ENCODE data around the gene SPO11.

SPO11 gene

DNA sequence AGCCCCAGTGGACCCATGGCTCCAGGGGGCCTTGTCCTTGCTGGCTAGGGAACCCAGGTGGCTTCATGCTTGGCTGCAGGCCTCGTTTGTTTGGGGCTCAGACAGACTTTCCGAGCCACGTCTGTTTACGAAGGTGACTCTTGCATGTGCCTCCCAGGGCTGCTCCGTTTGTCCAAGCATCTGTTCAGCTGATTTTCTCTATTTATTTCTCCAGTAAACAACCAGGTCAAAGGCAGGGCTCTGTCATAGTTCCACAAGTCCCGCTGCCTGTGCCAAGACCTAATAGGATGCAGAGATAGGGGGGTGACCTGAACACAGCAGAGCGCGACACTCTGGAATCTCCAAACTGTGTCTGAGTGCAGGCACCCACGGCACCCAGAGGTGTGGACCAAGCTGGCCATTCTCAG is 12.8 kb upstream of the SPO11 start:
- Histone ChIP-seq H3K27me3 (ENCODE audit: insufficient read depth, poor library complexity, severe bottlenecking) (no peaks in the 10 kb centered on the region), H3K27ac (replicated peaks) (no peak overlapping the region), H3K4me3 (replicated peaks; ENCODE audit: insufficient read depth, low read length) (no peak overlapping the region)
- DNase-seq (ENCODE audit: low read depth in 1 of 2, low spot score in 1 of 2): no peak
- TF ChIP-seq, protein P1, sequence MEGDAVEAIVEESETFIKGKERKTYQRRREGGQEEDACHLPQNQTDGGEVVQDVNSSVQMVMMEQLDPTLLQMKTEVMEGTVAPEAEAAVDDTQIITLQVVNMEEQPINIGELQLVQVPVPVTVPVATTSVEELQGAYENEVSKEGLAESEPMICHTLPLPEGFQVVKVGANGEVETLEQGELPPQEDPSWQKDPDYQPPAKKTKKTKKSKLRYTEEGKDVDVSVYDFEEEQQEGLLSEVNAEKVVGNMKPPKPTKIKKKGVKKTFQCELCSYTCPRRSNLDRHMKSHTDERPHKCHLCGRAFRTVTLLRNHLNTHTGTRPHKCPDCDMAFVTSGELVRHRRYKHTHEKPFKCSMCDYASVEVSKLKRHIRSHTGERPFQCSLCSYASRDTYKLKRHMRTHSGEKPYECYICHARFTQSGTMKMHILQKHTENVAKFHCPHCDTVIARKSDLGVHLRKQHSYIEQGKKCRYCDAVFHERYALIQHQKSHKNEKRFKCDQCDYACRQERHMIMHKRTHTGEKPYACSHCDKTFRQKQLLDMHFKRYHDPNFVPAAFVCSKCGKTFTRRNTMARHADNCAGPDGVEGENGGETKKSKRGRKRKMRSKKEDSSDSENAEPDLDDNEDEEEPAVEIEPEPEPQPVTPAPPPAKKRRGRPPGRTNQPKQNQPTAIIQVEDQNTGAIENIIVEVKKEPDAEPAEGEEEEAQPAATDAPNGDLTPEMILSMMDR (IDR thresholded peaks at IDR 0.05; ENCODE audit: insufficient read depth, low read length): no peak
- no peak for TF ChIP-seq POLR2AphosphoS5 (IDR thresholded peaks at IDR 0.05; ENCODE audit: low read depth)
- TF ChIP-seq, protein P2, sequence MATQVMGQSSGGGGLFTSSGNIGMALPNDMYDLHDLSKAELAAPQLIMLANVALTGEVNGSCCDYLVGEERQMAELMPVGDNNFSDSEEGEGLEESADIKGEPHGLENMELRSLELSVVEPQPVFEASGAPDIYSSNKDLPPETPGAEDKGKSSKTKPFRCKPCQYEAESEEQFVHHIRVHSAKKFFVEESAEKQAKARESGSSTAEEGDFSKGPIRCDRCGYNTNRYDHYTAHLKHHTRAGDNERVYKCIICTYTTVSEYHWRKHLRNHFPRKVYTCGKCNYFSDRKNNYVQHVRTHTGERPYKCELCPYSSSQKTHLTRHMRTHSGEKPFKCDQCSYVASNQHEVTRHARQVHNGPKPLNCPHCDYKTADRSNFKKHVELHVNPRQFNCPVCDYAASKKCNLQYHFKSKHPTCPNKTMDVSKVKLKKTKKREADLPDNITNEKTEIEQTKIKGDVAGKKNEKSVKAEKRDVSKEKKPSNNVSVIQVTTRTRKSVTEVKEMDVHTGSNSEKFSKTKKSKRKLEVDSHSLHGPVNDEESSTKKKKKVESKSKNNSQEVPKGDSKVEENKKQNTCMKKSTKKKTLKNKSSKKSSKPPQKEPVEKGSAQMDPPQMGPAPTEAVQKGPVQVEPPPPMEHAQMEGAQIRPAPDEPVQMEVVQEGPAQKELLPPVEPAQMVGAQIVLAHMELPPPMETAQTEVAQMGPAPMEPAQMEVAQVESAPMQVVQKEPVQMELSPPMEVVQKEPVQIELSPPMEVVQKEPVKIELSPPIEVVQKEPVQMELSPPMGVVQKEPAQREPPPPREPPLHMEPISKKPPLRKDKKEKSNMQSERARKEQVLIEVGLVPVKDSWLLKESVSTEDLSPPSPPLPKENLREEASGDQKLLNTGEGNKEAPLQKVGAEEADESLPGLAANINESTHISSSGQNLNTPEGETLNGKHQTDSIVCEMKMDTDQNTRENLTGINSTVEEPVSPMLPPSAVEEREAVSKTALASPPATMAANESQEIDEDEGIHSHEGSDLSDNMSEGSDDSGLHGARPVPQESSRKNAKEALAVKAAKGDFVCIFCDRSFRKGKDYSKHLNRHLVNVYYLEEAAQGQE (IDR thresholded peaks at IDR 0.05; ENCODE audit: insufficient replicate concordance, low read depth): no peak
- no peak for TF ChIP-seq SPI1 (IDR thresholded peaks at IDR 0.05; ENCODE audit: borderline replicate concordance, low read depth)
- TF ChIP-seq GABPA (IDR thresholded peaks at IDR 0.05; ENCODE audit: low read depth): no peak

DNA sequence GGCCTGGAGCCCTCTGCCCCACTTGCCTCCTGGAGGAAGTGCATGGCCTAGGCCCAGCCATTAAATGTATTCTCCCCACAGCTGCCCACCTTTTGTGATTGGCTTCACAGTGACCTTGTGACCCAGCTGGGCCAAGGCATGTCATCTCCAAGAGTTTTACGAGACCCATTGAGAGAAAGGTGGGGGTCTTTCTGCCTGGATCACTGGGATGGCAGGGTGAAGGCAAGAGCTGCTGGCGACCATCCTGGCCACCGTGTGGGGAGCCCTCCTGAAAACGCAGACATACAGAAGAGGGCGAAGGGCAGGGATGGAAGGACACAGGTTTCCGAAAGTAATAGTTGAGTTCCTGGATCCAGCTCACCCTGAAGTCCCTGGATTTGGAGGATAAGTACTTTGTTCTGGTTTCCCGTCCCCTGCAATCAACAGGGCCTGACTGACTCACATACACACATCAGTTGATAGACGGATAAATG is 12.3 kb upstream of the SPO11 start:
- Histone ChIP-seq H3K27ac (replicated peaks) (no peak overlapping the region), H3K27me3 (ENCODE audit: insufficient read depth, poor library complexity, severe bottlenecking) (no peaks in the 10 kb centered on the region), H3K4me3 (replicated peaks; ENCODE audit: insufficient read depth, low read length) (no peak overlapping the region)
- no peak for DNase-seq (ENCODE audit: low read depth in 1 of 2, low spot score in 1 of 2)
- TF ChIP-seq, protein P2 (IDR thresholded peaks at IDR 0.05; ENCODE audit: insufficient replicate concordance, low read depth): no peak
- TF ChIP-seq POLR2AphosphoS5 (IDR thresholded peaks at IDR 0.05; ENCODE audit: low read depth) (no peak), GABPA (IDR thresholded peaks at IDR 0.05; ENCODE audit: low read depth) (no peak), SPI1 (IDR thresholded peaks at IDR 0.05; ENCODE audit: borderline replicate concordance, low read depth) (no peak)
- TF ChIP-seq, protein P1 (IDR thresholded peaks at IDR 0.05; ENCODE audit: insufficient read depth, low read length): no peak

DNA sequence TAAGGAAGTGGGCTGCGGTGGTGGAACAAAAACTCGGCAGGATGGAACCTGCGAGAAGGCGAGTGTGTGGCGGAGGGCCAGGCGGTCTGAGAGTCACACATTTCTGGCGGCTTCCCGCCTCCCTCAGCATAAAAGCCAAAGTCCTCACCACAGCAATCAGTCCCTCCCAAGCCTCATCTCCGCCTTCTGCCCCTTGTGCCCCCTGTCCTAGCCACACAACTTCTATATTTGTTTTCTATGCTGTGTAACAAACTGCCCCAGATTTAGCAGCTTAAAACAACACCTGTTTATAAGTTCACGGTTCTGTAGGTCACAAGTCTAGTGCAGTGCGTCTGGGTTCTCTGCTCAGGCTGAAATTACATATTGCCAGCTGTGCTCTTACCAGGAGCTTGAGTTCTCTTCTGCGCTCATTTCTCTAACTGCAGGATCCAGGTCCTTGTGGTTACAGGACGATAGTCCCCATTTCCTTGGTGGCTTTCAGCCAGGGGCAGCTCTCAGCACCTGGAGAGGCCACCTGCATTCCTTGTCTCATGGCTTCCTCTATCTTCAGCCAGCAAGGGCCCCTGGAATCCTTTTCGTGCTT is 11.7 kb upstream of the SPO11 start:
- no peaks in the 10 kb centered on the region for H3K27me3 ChIP-seq (ENCODE audit: insufficient read depth, poor library complexity, severe bottlenecking)
- no peak overlapping the region for H3K4me3 ChIP-seq (replicated peaks; ENCODE audit: insufficient read depth, low read length)
- H3K27ac ChIP-seq (replicated peaks): no peak overlapping the region
- no peak for DNase-seq (ENCODE audit: low read depth in 1 of 2, low spot score in 1 of 2)
- TF ChIP-seq POLR2AphosphoS5 (IDR thresholded peaks at IDR 0.05; ENCODE audit: low read depth) (no peak), GABPA (IDR thresholded peaks at IDR 0.05; ENCODE audit: low read depth) (no peak), SPI1 (IDR thresholded peaks at IDR 0.05; ENCODE audit: borderline replicate concordance, low read depth) (no peak)
- TF ChIP-seq, protein P1 (IDR thresholded peaks at IDR 0.05; ENCODE audit: insufficient read depth, low read length): no peak
- TF ChIP-seq, protein P2 (IDR thresholded peaks at IDR 0.05; ENCODE audit: insufficient replicate concordance, low read depth): no peak

All from HL-60 (cell line).